ENCODE measurements around the gene ROCK2. TPM values are rescaled to one million over a fixed set of nuclear protein-coding genes. Genes with fewer than 3 reads are reported as not detected.

ROCK2 gene
- total and polyA plus RNA-seq, 9 donors: 13.2 to 71.9 (median 47.7) TPM

- Histone ChIP-seq H3K36me3 (no peaks in the 10 kb centered on the region), H3K27me3 (no peaks in the 10 kb centered on the region), H3K4me3 (no peak overlapping the region), H3K4me1 (ENCODE audit: insufficient read depth) (peaks cover 5% of the 10 kb centered on the region), H3K9me3 (no peaks in the 10 kb centered on the region), H3K27ac (no peak overlapping the region)
- TF ChIP-seq EP300 (IDR thresholded peaks at IDR 0.05): no peak
- TF ChIP-seq POLR2A (IDR thresholded peaks at IDR 0.05): no peak
- no peak for TF ChIP-seq CTCF (IDR thresholded peaks at IDR 0.05)
- intact Hi-C loops (cut with DNase I): no loop called here
- WGBS, 3 donors: 13 to 25% (median 19%) methylated on average over 3 of the region's 3 CpGs
- DNase-seq: no peak
These were observed 45.8 kb downstream of the ROCK2 start for GRCh38 chr2:11298592-11298991.

GRCh38 chr2:11296401-11296800, 48.0 kb downstream of the ROCK2 start:
- 67 to 73% (median 69%) methylated on average over 2 of the region's 2 CpGs for WGBS, 3 donors
- TF ChIP-seq CTCF (IDR thresholded peaks at IDR 0.05): no peak
- no peak for TF ChIP-seq POLR2A (IDR thresholded peaks at IDR 0.05)
- TF ChIP-seq EP300 (IDR thresholded peaks at IDR 0.05): no peak
- peaks cover 4% of the 10 kb centered on the region for H3K4me1 ChIP-seq (ENCODE audit: insufficient read depth)
- H3K27ac ChIP-seq: no peak overlapping the region
- no peak overlapping the region for H3K4me3 ChIP-seq
- no peak for DNase-seq
- intact Hi-C loops (cut with DNase I): no loop called here
- H3K36me3 ChIP-seq: no peaks in the 10 kb centered on the region
- no peaks in the 10 kb centered on the region for H3K9me3 ChIP-seq
- no peaks in the 10 kb centered on the region for H3K27me3 ChIP-seq

GRCh38 chr2:11292464-11293255, 51.8 kb downstream of the ROCK2 start:
- Histone ChIP-seq H3K4me1 (ENCODE audit: insufficient read depth) (peaks cover 2% of the 10 kb centered on the region), H3K27me3 (no peaks in the 10 kb centered on the region), H3K4me3 (no peak overlapping the region), H3K27ac (no peak overlapping the region), H3K9me3 (no peaks in the 10 kb centered on the region), H3K36me3 (no peaks in the 10 kb centered on the region)
- no peak for DNase-seq
- TF ChIP-seq EP300 (IDR thresholded peaks at IDR 0.05) (no peak), POLR2A (IDR thresholded peaks at IDR 0.05) (no peak), CTCF (IDR thresholded peaks at IDR 0.05) (no peak)
- intact Hi-C loops (cut with DNase I): no loop called here
- WGBS, 3 donors: 74 to 82% (median 81%) methylated on average over 3 of the region's 3 CpGs

GRCh38 chr2:11290713-11291112, 53.7 kb downstream of the ROCK2 start:
- no peaks in the 10 kb centered on the region for H3K9me3 ChIP-seq
- H3K27ac ChIP-seq: no peak overlapping the region
- intact Hi-C loops (cut with DNase I): no loop called here
- peaks cover 2% of the 10 kb centered on the region for H3K4me1 ChIP-seq (ENCODE audit: insufficient read depth)
- TF ChIP-seq POLR2A (IDR thresholded peaks at IDR 0.05): no peak
- no peak for TF ChIP-seq CTCF (IDR thresholded peaks at IDR 0.05)
- TF ChIP-seq EP300 (IDR thresholded peaks at IDR 0.05): no peak
- no peak for DNase-seq
- H3K36me3 ChIP-seq: no peaks in the 10 kb centered on the region
- no peak overlapping the region for H3K4me3 ChIP-seq
- WGBS, 3 donors: 89% methylated on average over 4 of the region's 4 CpGs
- H3K27me3 ChIP-seq: no peaks in the 10 kb centered on the region
